A549 (cell line): ENCODE data around the gene RNF167.

Experiments
- BHLHE40 ChIP-seq: IDR thresholded peaks from 2 replicates; pipeline ENCODE4 v1.6.1; 2012; ENCODE audit warnings: low read depth, low read length, inconsistent platforms
- ESRRA ChIP-seq: fragments of 150-350 bp; IDR thresholded peaks from 2 replicates; pipeline ENCODE4 v1.6.1; 2014; ENCODE audit warnings: mild to moderate bottlenecking, low read length, borderline replicate concordance
- HDAC2 ChIP-seq: fragments of 200-600 bp; sonication (generic); IDR thresholded peaks from 2 replicates; pipeline ENCODE4 v1.6.1; 2016
- MYC ChIP-seq: IDR thresholded peaks from 2 replicates; pipeline ENCODE4 v1.6.1; 2012; ENCODE audit warnings: mild to moderate bottlenecking, inconsistent platforms, low read length, improper control_type of control experiment, borderline replicate concordance
- POLR2A ChIP-seq: IDR thresholded peaks from 2 replicates; pipeline ENCODE4 v1.6.1; 2012; ENCODE audit warnings: mild to moderate bottlenecking, low read length
- POLR2AphosphoS2 ChIP-seq: conservative IDR thresholded peaks from 2 replicates; pipeline ENCODE4 v1.6.1; 2012; ENCODE audit warnings: low read length, improper control_type of control experiment, inconsistent platforms
- RAD21 ChIP-seq, 2 experiments: fragments of >200 bp in 1 of 2; sonication (Bioruptor Twin) in 1 of 2; formaldehyde crosslinking in 1 of 2; IDR thresholded peaks in 1 of 2; conservative IDR thresholded peaks in 1 of 2; 2 replicates in 1 of 2; 3 replicates in 1 of 2; pipeline ENCODE4 v1.6.1; 2012 to 2018; ENCODE audit warnings: inconsistent platforms in 1 of 2
- SMC3 ChIP-seq: fragments of >200 bp; sonication (Bioruptor Twin); formaldehyde crosslinking; IDR thresholded peaks from 3 replicates; pipeline ENCODE4 v1.6.1; 2018; ENCODE audit warnings: inconsistent platforms
- TF ChIP-seq, protein P1 (sequence below): fragments of >200 bp; sonication (Bioruptor Twin); formaldehyde crosslinking; IDR thresholded peaks from 3 replicates; pipeline ENCODE4 v1.5.1; 2016

DNA sequence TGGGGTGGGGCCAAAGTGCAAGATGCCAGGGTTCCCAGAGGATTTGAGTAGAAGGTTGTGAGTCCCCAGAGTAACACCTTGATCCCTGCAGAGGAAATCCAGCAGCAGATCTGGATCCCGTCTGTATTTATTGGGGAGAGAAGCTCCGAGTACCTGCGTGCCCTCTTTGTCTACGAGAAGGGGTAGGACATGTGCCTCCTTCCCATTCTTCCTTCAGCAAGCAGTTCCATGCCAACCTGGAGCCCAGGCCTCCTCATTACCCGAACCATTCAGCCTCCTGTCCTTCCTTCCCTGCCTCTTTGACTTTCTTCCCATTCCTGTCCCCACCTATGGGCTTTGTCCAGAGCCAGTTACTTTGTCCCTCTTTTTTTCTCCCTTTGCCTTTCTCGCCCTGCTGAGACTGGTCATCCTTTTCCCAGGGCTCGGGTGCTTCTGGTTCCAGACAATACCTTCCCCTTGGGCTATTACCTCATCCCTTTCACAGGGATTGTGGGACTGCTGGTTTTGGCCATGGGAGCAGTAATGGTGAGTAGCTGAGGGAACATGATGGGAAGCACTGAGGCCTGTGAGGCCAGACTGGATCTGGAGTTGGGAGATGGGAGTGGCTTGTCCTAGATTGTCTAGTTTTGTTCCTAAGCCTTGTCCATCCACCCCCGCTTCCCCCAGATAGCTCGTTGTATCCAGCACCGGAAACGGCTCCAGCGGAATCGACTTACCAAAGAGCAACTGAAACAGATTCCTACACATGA lies 2.9 kb downstream of the RNF167 start:
- TF ChIP-seq MYC: no peak
- TF ChIP-seq POLR2AphosphoS2: no peak; the same call in 1 of the 2 replicates
- no peak for TF ChIP-seq POLR2A
- TF ChIP-seq, protein P1, sequence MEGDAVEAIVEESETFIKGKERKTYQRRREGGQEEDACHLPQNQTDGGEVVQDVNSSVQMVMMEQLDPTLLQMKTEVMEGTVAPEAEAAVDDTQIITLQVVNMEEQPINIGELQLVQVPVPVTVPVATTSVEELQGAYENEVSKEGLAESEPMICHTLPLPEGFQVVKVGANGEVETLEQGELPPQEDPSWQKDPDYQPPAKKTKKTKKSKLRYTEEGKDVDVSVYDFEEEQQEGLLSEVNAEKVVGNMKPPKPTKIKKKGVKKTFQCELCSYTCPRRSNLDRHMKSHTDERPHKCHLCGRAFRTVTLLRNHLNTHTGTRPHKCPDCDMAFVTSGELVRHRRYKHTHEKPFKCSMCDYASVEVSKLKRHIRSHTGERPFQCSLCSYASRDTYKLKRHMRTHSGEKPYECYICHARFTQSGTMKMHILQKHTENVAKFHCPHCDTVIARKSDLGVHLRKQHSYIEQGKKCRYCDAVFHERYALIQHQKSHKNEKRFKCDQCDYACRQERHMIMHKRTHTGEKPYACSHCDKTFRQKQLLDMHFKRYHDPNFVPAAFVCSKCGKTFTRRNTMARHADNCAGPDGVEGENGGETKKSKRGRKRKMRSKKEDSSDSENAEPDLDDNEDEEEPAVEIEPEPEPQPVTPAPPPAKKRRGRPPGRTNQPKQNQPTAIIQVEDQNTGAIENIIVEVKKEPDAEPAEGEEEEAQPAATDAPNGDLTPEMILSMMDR: no peak
- TF ChIP-seq BHLHE40: no peak
- TF ChIP-seq RAD21 (conservative IDR thresholded peaks at IDR 0.05 in 1 of 2, IDR thresholded peaks at IDR 0.05 in 1 of 2): no peak
- no peak for TF ChIP-seq ESRRA
- TF ChIP-seq SMC3: no peak
- no peak for TF ChIP-seq HDAC2
